GM21381 (cell line): ENCODE results near the gene PLPP1.

Experiments
- ATAC-seq: cut with Tn5 transposase; IDR thresholded peaks from one replicate; pipeline ENCODE4 v1.9.1; 2021; ENCODE audit warnings: mild to moderate bottlenecking, moderate library complexity; ENCODE audit not compliant: unreplicated experiment

The PLPP1 gene

DNA sequence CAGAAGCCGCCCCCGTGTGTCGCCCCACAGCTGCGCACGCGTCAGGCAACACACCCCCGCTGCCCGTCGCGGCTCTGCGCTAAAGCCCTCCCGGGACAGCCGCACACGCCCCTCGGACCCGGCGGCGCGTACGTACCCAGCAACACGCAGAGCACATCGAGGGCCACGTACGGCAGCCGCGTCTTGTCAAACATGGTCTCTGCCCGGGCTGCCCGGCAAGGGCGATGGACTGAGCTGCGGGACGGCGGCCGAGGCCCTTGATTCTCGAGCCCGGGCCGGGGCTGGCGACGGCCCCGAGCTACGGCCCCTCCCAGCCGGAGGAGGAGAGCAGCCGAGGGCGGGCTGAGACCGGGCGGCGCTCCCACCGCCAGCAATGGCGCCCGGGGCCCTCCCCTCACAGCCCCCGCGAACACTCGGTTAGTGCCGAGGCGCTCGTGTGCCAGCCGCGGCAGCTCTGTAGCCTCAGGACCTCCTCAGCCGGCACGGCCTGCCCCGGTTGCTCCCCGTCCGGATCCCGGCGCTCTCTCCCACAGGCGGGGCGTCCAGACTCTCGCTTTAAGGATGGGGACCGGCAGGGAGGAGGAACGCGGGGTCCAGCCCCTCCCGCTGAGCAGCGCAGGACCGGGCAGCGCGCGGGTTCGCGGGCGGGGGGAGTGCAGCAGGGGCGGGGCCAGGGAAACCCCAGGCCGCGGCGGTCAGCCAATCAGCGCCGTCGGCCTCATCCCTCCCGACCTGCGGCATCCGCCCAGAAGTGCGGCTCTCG, at the start of gene PLPP1:
Gene PLPP1 (minus strand): TSS at position 529 of the 763 bp plus-strand sequence. CDS start 335 bp downstream, at position 194.
- ATAC-seq: peak; percentile 80

DNA sequence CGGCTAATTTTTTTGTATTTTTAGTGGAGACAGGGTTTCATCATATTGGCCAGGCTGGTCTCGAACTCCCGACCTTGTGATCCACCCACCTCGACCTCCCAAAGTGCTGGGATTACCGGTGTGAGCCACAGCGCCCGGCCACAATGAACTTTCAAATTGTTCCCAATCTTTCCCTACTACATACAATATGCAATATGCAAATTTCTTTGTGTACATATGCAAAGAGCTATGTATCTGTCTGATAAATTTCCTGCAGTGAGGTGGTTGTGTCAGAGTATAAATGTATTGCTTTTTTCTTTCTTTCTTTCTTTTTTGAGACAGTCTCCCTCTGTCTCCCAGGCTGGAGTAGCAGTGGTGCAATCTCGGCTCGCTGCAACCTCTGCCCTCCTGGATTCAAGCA, 48.8 kb upstream of the PLPP1 start:
- ATAC-seq: no peak

- ATAC-seq: no peak
Observed at GRCh38 chr5:55582256-55582655, 47.5 kb upstream of the PLPP1 start.

GRCh38 chr5:55580042-55580441, 45.3 kb upstream of the PLPP1 start:
- no peak for ATAC-seq

GRCh38 chr5:55578771-55579170, 44.0 kb upstream of the PLPP1 start:
- no peak for ATAC-seq

DNA sequence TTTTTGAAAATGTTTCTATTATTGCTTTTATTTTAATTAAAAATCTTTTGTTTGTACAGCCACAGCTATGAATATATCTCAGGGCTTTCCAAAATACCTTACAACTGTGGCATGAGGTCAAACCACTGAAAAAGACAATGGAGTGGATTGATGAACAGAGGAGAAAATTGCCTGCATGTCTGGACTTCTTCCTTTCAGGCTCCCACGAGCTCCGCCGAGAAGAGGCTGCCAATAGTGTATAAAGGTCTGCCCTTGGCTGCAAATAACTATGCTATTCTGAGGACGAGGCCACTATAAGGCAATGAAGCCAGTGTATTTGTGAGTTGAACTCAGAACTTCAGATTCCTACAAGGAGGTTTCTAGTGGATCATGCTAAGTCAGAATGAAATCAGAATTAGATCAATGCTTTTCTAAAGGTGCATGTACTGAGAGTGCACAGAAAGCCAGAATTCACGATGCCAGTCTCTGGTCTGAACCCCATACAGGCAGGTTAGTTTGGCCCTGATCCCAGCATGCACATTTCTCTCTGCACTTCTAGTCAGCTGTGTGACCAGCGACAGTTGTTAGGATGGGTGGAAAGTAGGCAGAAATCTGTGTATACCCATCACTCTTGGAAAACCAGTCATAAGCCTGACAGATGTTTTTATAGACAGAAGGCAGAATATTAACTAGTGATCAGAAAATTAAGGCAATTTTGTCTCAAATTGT, 42.7 kb upstream of the PLPP1 start:
- ATAC-seq: no peak

DNA sequence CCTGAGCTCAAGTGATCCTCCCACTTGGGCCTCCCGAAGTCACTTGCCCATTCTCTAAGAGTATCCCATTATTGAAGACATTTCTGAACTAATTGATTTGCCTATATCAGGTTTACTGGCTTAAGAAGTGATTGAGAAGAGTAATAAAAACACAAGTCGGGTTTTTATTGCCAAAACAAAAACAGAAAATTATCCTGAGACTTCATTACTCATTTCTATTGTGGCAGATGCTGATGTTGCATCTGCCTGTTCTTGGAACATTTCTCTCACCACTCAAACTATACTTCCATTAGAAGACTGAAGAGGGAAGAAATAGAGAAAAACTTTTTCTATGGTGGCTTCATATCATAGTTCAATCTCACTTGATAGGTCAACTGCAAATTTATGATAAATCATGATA, 41.9 kb upstream of the PLPP1 start:
- ATAC-seq: no peak

GRCh38 chr5:55575815-55576583, 41.2 kb upstream of the PLPP1 start:
- no peak for ATAC-seq

GRCh38 chr5:55572600-55572999, 37.8 kb upstream of the PLPP1 start:
- no peak for ATAC-seq

GRCh38 chr5:55572020-55572419, 37.3 kb upstream of the PLPP1 start:
- ATAC-seq: no peak

DNA sequence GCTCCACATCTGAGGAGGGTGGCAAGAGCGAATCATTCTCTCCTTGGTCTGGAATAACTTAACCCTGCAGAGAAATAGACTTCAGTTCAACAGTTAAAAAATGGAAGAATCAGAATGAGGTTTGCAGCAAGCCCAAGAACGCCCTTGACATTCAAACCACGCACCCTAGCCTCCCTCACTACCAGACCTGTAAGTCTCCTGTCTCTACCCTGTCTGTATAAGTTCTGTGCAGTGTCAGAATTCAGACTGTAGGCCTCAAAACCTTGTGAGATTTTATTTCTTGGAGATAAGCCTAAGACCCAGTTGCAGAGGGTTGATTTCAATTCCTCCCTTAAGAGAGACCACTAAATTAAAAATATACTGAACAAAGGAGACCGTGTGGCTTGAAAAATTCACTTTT, 35.8 kb upstream of the PLPP1 start:
- ATAC-seq: no peak

DNA sequence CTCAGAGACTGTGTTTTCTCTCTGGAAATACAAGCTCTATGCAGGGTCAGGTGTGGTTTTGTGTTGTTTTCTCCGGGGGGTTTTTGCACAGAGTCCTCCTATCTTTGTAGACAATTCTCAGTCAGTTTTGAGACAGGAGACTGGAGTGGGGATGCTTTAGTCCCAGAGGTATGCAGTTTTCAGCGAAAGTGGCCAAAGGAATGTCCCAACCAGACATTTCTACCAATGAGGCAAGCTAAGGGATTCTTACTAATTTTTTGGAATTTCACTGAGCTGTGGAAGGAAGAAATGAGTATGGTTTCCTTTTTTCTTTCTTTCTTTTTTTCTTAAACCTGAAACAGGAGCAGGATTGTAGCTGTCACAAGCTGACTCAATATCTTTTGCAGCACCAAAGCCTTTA, 35.3 kb upstream of the PLPP1 start:
- no peak for ATAC-seq

DNA sequence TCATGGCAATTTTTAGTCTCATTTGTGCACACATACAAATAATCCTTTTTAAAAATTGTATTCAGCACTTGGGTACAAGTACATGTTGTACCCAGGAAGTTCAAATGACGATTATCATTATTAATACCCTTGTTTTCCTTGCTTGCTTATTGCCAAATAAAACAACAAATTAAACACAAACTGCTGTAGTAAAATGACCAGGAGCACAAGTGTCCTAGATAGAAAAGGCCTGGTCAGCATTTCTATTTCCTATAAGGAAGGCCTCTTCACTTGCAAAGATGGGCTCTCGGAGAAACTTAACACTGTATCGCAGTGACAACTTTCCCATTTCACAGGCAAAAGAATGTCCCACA, 34.7 kb upstream of the PLPP1 start:
- ATAC-seq: no peak

GRCh38 chr5:55568654-55569512, 34.1 kb upstream of the PLPP1 start:
- ATAC-seq: no peak

GRCh38 chr5:55564721-55565120, 30.0 kb upstream of the PLPP1 start:
- ATAC-seq: peak; percentile 62

DNA sequence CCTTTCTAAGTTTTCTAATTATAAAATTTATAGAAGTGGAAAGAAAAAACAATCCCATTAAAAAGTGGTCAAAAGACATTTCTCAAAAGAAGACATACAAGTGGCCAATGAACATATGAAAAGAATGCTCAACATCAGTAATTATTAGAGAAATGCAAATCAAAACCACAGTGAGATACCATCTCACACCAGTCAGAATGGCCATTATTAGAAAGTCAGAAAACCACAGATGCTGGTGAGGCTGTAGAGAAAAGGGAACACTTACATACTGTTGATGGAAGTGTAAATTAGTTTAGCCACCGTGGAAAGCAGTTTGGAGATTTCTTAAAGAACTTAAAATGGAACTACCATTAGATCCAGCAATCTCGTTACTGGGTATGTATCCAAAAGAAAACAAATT, 23.7 kb upstream of the PLPP1 start:
- no peak for ATAC-seq

- no peak for ATAC-seq
Observed at GRCh38 chr5:55557123-55557522, 22.4 kb upstream of the PLPP1 start.

DNA sequence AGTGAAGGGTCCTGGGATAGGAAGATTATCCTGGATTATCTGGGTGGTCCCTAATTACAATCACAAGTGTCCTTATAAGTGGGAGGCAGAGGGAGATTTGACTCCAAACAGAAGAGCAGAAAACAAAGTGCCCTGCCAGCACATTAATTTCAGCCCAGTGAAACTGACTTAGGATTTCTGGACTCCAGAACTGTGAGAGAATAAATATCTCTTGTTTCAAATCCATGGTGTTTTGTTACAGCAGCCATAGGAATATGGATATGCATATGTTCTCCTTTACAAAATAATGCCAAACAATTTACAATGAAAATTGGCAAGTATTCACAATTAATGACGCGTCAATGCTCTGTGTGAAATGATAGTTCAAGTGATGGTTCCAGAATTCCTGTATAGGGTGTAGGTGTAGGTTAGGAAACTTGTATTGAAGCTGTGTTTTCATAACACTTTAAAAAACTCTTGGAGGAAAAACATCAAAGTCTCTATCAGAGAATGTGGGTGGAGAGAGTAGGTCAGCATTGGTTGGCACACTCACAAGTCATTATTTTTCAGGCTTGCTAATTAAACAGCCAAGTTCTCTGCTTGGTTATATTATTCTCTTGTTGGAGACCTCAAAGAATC, 19.9 kb upstream of the PLPP1 start:
- no peak for ATAC-seq

- no peak for ATAC-seq
Observed at GRCh38 chr5:55551904-55552303, 17.1 kb upstream of the PLPP1 start.

- ATAC-seq: no peak
Observed at GRCh38 chr5:55551358-55551757, 16.6 kb upstream of the PLPP1 start.
